HG02973 (cell line): ENCODE measurements around the gene ARFGAP3.
"Not testable (repeated sequence)": the region's sequence is repeated elsewhere in the genome, so short reads cannot be mapped to it uniquely, and the experiment has no call there.

Source experiments
- ATAC-seq: cut with Tn5 transposase; IDR thresholded peaks from one replicate; pipeline ENCODE4 v1.9.1; 2021; ENCODE audit warnings: moderate library complexity; ENCODE audit not compliant: unreplicated experiment

The ARFGAP3 gene

GRCh38 chr22:42770941-42771647 is 86.0 kb downstream of the ARFGAP3 start:
- ATAC-seq, result no peak

GRCh38 chr22:42770448-42770726 is 86.7 kb downstream of the ARFGAP3 start:
- no peak for ATAC-seq

DNA sequence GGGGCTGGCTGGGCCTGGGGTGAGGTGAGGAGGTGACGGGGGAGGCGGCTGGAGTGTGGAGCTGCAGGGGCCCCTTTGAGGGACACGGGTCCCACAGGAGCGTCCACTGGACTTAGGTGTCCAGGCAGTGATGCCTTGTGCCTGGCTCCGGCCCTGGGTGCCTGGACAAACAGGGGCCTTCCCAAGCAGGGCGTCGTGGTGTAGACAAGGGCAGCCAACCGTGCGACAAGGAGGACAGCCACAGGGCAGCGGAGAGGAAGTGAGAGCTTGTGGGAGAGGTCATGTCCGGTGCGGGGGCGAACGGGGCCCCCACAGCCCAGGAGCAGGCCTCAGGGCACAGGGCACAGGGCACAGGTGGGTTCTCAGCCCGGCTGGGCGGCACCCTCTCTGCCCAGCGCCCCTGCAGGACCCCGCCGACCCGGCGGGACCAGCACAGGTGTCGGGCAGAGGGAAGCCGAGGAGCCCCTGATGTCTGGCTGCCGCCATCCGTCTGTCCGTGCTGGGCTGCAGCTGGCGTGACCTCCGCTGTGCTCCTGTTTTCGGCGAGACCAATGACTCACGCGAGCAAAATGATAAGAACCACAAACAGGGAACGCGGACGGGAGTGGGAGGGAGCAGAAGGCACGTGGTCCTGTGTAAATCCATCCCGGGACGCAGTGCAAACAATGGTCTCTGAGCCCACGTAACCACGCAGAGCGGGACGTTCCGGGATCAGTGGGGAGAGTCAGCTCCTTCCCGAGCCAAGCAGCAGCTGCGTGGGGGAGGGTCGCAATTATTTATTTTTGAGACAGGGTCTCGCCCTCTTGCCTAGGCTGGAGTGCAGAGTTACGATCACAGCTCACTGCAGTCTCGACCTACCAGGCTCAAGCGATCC is 87.3 kb downstream of the ARFGAP3 start:
- peak; percentile 67 for ATAC-seq

GRCh38 chr22:42769238-42769573 is 87.9 kb downstream of the ARFGAP3 start:
- ATAC-seq, result no peak

GRCh38 chr22:42768385-42769035 is 88.6 kb downstream of the ARFGAP3 start:
- no peak for ATAC-seq

DNA sequence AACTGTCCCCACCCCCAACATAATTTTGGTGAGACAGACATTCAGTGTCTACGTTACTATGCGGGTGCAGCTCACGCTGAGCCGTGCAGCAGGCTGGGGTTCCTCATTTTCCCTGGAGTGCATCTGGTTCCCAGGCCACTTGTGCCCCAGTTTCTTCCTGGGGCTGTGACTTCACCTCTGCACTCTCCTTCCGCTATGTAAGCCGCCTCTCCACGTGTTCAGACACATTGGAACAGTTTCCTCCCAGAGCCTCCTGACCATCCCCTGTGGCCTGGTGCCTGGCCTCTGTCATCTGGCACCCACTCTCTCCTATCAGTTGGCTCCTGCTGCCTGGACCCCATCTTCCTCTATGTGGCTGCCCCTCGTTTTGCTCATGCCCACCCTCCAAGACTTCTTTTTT is 90.2 kb downstream of the ARFGAP3 start:
- ATAC-seq, result no peak

GRCh38 chr22:42764895-42765363 is 92.1 kb downstream of the ARFGAP3 start:
- no peak for ATAC-seq

- ATAC-seq, result no peak
Measured at GRCh38 chr22:42763965-42764480, 93.0 kb downstream of the ARFGAP3 start.

DNA sequence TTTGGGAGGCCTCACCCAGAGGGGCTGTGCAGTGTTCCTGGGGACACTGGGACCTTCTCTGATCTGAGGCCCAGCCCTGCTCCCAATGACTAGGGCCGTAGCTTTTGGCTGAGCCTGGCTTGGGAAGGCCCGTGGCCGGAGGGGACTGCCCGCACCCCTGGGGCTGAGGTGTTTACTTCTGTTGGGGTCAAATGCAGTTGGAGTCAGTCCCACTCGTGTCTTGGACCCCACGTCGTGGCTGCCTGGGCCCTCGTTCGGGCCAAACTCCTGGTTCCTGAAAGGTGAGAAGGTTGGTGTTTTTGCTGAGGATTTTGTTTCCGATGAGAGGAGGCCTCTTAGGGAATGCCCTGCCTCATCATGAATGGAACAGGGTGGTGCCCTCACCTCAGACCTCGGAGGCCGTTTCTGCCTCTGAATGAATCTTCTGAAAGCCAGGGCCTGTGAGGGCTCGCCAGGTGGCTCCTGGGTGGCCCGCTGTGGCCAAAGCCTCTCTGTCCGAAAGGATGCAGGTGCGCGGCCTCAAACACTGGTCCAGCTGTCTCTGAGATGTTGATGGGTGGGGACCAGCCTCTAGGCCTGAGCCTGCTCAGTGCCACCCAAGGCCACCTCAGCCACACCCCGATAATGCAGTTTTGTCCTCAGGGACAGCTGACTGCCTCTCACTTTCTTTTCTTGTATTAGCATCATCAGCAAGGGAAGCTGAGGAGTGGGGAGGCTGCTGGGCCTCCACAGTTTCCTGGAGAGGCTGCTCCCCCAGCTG is 96.1 kb downstream of the ARFGAP3 start:
- no peak for ATAC-seq

- ATAC-seq, result no peak
Measured at GRCh38 chr22:42758931-42759629, 98.0 kb downstream of the ARFGAP3 start.

GRCh38 chr22:42755553-42755952 is 101.5 kb downstream of the ARFGAP3 start:
- ATAC-seq, result not testable (repeated sequence)

DNA sequence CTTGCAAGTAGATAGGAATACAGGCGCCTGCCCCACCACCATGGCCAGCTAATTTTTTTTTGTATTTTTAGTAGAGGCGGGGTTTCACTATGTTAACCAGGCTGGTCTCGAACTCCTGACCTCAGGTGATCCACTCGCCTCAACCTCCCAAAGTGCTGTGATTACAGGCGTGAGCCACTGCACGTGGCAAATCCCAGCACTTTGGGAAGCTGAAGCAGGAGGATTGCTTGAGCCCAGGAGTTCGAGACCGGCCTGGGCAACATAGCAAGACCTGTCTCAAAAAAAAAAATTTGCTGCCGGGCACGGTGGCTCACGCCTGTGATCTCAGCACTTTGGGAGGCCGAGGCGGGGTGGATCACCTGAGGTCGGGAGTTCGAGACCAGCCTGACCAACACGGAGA is 102.0 kb downstream of the ARFGAP3 start:
- not testable (repeated sequence) for ATAC-seq

DNA sequence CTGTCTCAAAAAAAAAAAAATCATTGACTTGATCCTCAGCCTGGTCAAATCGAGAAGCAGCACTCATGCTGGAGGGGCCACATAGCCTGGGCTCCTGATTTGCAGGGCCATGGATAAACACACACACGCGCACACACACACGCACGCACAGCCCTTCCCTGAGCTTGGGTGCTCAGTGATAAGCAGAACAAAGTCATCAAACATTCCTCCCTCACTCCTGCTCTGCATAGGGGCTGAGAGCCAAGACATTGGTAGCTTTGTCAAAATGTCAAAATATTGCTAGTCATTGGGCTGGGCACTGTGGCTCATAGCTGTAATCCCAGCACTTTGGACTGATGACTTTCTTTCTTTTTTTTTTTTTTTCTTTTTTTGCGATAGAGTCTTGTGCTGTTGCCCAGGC is 102.4 kb downstream of the ARFGAP3 start:
- no peak for ATAC-seq

GRCh38 chr22:42752912-42753311 is 104.2 kb downstream of the ARFGAP3 start:
- no peak for ATAC-seq

DNA sequence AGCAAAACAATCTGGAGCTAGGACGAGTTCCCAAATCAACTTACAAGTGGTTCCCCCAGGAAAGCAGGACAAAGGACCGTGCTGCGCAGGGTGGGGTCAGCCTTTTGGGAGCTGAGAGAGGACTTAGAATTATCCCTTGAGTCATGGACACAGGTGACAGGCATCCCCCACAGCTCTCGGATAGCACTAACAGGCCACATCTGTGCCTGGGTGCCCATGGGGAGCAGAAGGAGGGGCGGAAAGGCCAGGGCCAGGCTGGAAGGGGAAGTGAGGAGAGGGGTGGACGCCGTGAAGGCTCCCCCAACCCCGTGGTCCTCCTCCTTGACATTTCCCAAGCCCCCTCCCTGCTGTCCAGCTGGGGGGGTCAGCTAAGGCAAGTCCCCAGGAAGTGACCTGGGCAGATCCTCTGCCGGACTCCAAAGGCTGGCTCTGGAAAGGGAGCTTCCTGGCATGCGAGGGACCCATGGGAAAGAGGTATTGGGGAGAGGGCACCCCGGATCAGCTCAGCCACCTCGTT is 104.8 kb downstream of the ARFGAP3 start:
- no peak for ATAC-seq

GRCh38 chr22:42750421-42750820 is 106.7 kb downstream of the ARFGAP3 start:
- not testable (repeated sequence) for ATAC-seq

DNA sequence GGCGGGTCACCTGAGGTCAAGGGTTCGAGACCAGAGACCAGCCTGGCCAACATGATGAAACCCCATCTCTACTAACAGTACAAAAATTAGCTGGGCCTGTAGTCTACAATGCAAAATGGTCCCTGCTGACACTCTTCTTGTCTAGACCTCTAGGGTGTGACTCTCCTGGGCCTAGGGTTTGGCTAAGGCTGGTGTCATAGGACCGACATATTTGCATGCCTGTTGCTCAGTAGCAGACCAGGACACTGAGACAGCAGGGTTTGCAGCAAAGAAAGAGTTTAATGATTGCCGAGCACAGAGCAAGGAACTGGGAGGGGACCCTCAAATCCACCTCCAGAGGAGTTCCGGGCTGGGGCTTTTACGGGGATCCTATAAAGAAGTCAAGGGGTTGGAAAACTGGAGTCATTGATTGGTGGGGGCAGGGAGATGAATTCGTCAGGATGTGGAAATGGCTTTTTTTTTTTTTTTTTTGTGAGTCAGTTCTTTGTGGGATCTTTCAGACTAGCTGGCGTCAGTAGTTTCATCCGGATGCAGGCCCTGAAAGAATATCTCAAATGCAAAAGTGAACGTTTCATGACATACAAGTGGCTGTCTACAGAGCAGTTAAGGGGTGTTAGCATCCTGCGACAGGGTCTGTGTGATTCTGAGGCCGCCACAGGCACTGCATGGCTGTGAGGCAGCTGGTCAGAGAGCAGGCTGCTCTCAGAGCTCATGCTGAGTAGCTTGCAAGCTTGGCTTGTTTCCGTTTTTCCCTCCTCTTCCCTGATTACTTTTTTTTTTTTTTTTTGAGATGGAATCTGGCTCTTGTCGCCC is 109.2 kb downstream of the ARFGAP3 start:
- no peak for ATAC-seq
